Spinal cord (tissue), 10 donors: ENCODE results near the gene ZNF679. TPM values are rescaled to one million over a fixed set of nuclear protein-coding genes. Genes with fewer than 3 reads are reported as not detected.
A peak's percentile ranks its signal among the peaks of the same experiment; 100 is the strongest.
"Not testable (repeated sequence)": the region's sequence is repeated elsewhere in the genome, so short reads cannot be mapped to it uniquely, and the experiment has no call there.

Experiments used
- DNase-seq, 6 donors: peaks; one replicate each; pipeline versions ENCODE4 v3.0.0 to v3.0.0-alpha.2; 2013 to 2015; ENCODE audit warnings: low spot score in 6 of 6, low read depth in 4 of 6
- H3K27ac ChIP-seq: one replicate; pipeline ENCODE4 v1.5.1; 2013; ENCODE audit warnings: low read depth, low read length, control low read depth
- H3K27me3 ChIP-seq: one replicate; pipeline ENCODE4 v1.6.1; 2013; ENCODE audit warnings: low read length; ENCODE audit not compliant: control insufficient read depth, insufficient read depth
- H3K36me3 ChIP-seq: one replicate; pipeline ENCODE4 v1.6.1; 2013; ENCODE audit warnings: low read length; ENCODE audit not compliant: control insufficient read depth, insufficient read depth
- H3K4me1 ChIP-seq: one replicate; pipeline ENCODE4 v1.6.1; 2013; ENCODE audit warnings: low read length; ENCODE audit not compliant: control insufficient read depth, insufficient read depth
- H3K4me3 ChIP-seq: one replicate; pipeline ENCODE4 v1.5.1; 2013; ENCODE audit warnings: low read depth, low read length, control low read depth
- H3K9me3 ChIP-seq: one replicate; pipeline ENCODE4 v1.6.1; 2013; ENCODE audit warnings: low read length; ENCODE audit not compliant: control insufficient read depth, insufficient read depth
- WGBS: methylation state at CpG from one replicate; pipeline ENCODE4 v1.1.5; 2013; ENCODE audit warnings: missing lambda C conversion rate; ENCODE audit not compliant: insufficient coverage; 5-methylcytosine and 5-hydroxymethylcytosine counted together
- polyA plus RNA-seq, 2 donors: library from polyadenylated mRNA; unstranded; fragments of 120-200 nt; gene quantifications; one replicate each; pipeline ENCODE4 v1.2.1, GENCODE V29; 2013; ENCODE audit not compliant: insufficient read length in 2 of 2
- total RNA-seq, 2 donors: library from RNA; depleted of rRNA in 1 of 2; stranded (reverse); fragments of 120-200 nt in 1 of 2; fragments of >200 nt in 1 of 2; gene quantifications; one replicate each; pipeline versions ENCODE4 v1.2.3 to v1.2.4, GENCODE V29; 2013 to 2014
- donor health status: healthy.

ZNF679 gene
- total and polyA plus RNA-seq, 4 donors, result not detected

- Histone ChIP-seq H3K9me3 (no peaks in the 10 kb centered on the region), H3K27ac (peak overlapping the region; percentile 65), H3K36me3 (no peaks in the 10 kb centered on the region), H3K4me3 (peak overlapping the region; percentile 34), H3K27me3 (no peaks in the 10 kb centered on the region), H3K4me1 (peaks cover 11% of the 10 kb centered on the region)
- DNase-seq, result peak; percentile 82 to 98 (median 86)
- WGBS, result 2% methylated on average over 33 of the region's 33 CpGs
These were observed 79.2 kb downstream of the ZNF679 start for GRCh38 chr7:64307254-64308015.

GRCh38 chr7:64308016-64308270 lies 79.7 kb downstream of the ZNF679 start:
- DNase-seq, result no peak
- H3K4me3 ChIP-seq, result no peak overlapping the region

GRCh38 chr7:64310426-64310825 lies 82.2 kb downstream of the ZNF679 start:
- no peak overlapping the region for H3K27ac ChIP-seq
- WGBS, result 86% methylated on average over 3 of the region's 3 CpGs
- no peaks in the 10 kb centered on the region for H3K27me3 ChIP-seq
- H3K4me3 ChIP-seq, result no peak overlapping the region
- H3K4me1 ChIP-seq, result peaks cover 28% of the 10 kb centered on the region
- no peaks in the 10 kb centered on the region for H3K36me3 ChIP-seq
- no peaks in the 10 kb centered on the region for H3K9me3 ChIP-seq
- DNase-seq, result no peak

More at GRCh38 chr7:64308016-64308270, 79.7 kb downstream of the ZNF679 start:
- no peaks in the 10 kb centered on the region for H3K36me3 ChIP-seq
- no peaks in the 10 kb centered on the region for H3K9me3 ChIP-seq
- H3K27me3 ChIP-seq, result no peaks in the 10 kb centered on the region
- peak overlapping the region; percentile 65 for H3K27ac ChIP-seq
- H3K4me1 ChIP-seq, result peaks cover 11% of the 10 kb centered on the region
- WGBS, result 0% methylated on average over 1 of the region's 7 CpGs

DNA sequence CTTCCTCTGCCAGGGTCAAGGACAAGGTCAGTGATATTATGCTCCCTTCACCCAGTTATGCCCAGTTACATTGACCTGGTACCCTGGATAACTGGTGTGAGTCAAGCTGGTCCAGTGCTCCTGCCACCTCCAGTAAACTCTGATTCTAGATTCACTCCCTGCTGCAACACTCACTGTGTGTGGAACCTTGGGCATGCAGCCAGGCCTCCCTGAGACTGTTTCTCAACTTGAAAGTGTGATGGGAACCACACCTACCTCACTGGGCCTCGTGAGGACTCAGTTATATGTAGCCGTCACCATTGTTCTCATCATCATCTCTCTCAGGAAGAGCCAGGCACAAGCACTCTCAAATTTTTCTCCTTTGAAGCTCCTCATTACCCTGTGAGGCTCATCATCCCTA lies 84.6 kb downstream of the ZNF679 start:
- Histone ChIP-seq H3K27me3 (no peaks in the 10 kb centered on the region), H3K36me3 (no peaks in the 10 kb centered on the region), H3K9me3 (no peaks in the 10 kb centered on the region), H3K27ac (no peak overlapping the region), H3K4me3 (no peak overlapping the region), H3K4me1 (peaks cover 18% of the 10 kb centered on the region)
- DNase-seq, result no peak
- 81% methylated on average over 2 of the region's 2 CpGs for WGBS

DNA sequence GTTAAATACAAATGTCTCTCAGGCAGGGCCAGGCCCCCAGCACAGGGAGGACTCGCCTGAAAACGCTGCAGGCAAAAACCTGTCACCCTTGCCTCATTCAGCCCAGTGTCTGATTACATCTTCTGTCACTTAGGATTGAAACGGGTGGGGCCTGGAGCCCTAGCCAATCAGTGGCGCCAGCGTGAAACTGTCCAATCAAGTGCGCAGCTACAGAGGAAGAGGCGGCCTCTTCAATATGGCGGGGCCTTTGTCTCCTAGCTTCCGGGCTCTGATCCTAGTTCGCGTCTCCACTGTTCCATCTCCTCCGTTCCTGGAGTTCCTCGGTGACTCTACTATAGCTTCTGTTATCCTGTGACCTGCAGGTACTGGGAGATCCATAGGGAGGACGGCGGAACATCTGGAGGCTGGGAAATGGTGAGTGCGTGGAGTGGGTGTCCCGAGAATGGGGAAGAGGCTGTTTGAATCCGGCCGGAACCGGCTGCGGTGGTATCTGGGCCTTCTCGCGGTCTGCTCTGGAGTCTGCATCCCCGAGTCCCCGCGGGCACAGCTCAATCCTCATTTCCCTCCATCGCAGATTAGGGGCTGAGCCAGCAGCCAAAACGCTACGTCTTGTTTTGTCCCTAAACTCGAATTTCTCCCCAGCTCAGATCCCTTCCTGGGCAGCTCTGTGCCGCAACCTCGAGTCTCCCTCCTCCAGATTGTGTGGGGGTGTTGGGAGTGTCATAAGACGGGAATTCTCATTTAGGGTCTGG lies 85.6 kb downstream of the ZNF679 start, which contains the start of gene ZNF736:
Gene ZNF736, plus strand, starts transcription at position 222 of the 752 bp plus-strand sequence. Its CDS starts 190 bp downstream, at position 412.
- WGBS, result under 1% methylated on average over 27 of the region's 33 CpGs
- Histone ChIP-seq H3K27me3 (no peaks in the 10 kb centered on the region), H3K27ac (peak within 1 kb of the TSS; percentile 80), H3K4me1 (peaks cover 17% of the 10 kb centered on the region), H3K36me3 (no peaks in the 10 kb centered on the region), H3K4me3 (peak within 1 kb of the TSS; percentile 82), H3K9me3 (no peaks in the 10 kb centered on the region)
- peak; percentile 83 to 99 (median 89) for DNase-seq

- Histone ChIP-seq H3K9me3 (no peaks in the 10 kb centered on the region), H3K27ac (peak overlapping the region; percentile 80), H3K4me1 (peaks cover 17% of the 10 kb centered on the region), H3K27me3 (no peaks in the 10 kb centered on the region), H3K36me3 (no peaks in the 10 kb centered on the region), H3K4me3 (peak overlapping the region; percentile 82)
- DNase-seq, result peak in 1 of 6 donors; percentile 2
- no CpG with 5 or more reads among the region's 10 CpGs for WGBS
These were observed 86.3 kb downstream of the ZNF679 start for GRCh38 chr7:64314566-64314965.

DNA sequence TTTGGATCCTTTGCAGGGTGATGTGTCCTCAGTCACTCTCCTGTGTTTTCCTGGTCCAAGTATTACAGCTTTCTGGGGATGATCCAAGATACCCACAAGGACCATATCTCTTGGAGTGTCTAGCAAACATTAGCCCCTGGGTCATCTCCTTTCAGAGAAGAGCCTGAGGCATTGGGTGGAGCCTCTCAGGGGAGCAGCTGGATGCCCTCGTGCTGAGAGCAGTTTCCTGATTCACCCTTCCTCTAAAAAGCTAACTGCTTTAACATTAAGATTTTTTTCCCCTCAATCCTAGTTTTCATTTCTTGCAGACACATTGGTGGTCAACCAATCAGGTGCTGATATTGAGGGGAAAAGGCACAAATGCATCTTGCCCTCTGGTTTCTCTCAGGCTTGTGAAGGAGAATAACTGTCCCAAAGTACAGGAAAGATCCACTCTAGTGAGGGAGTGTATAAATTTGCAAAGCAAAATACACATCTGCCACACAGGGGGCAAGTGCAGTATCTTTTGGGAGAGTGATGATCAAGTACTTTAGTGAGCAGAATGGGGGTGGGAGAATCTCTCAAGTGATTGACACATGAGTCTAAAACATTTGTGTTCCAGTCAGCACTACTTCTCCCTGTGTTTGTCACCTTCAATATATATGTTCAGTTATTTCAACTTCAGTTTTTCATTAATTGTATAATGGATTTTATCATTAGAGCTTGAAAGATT lies 87.9 kb downstream of the ZNF679 start:
- DNase-seq, H3K9me3 ChIP-seq, H3K36me3 ChIP-seq, H3K27me3 ChIP-seq, H3K4me3 ChIP-seq, H3K27ac ChIP-seq: not testable (repeated sequence)
- H3K4me1 ChIP-seq, result peaks cover 17% of the 10 kb centered on the region
- WGBS, result 71% methylated on average over 1 of the region's 1 CpG

Other genes starting within 250 kb of the ZNF679 start
- gene ZNF722, start 229.6 kb upstream of the ZNF679 start, total RNA-seq, result not detected
- not detected for gene ZNF722, start 229.6 kb upstream of the ZNF679 start, polyA plus RNA-seq
- 1 to 10 TPM in 1 of 2 donors, under 1 TPM in 1; 0.50 to 1.5 TPM for gene ZNF727, start 183.0 kb upstream of the ZNF679 start, total RNA-seq
- not detected for gene ZNF727, start 183.0 kb upstream of the ZNF679 start, polyA plus RNA-seq
- not detected for gene ZNF735, start 21.3 kb upstream of the ZNF679 start, total RNA-seq
- gene ZNF735, start 21.3 kb upstream of the ZNF679 start, polyA plus RNA-seq, result not detected
- gene ZNF736, start 85.5 kb downstream of the ZNF679 start, total RNA-seq, result 10 to 100 TPM; 19.1 to 32.3 TPM
- gene ZNF736, start 85.5 kb downstream of the ZNF679 start, polyA plus RNA-seq, result 10 to 100 TPM; 14.1 to 15.5 TPM